ENCODE data around the gene MDM2. TPM values are rescaled to one million over a fixed set of nuclear protein-coding genes. Genes with fewer than 3 reads are reported as not detected.

MDM2 gene
- total RNA-seq, 1 experiment from 2014 or later: 159 TPM

- Histone ChIP-seq H4K20me1 (ENCODE audit: control insufficient read depth, insufficient read depth, insufficient read length) (no peaks in the 10 kb centered on the region), H3K14ac (ENCODE audit: insufficient read depth, low read length) (no peak overlapping the region), H2BK15ac (ENCODE audit: low read depth, low read length) (no peak overlapping the region), H3K18ac (ENCODE audit: insufficient read length, low read depth, low read length) (no peak overlapping the region), H3K79me1 (ENCODE audit: insufficient read depth, low read depth, low read length, poor library complexity, severe bottlenecking) (no peaks in the 10 kb centered on the region), H2BK20ac (ENCODE audit: low read depth, low read length, poor library complexity, severe bottlenecking) (no peak overlapping the region), H4K5ac (ENCODE audit: insufficient read length, low read depth, low read length) (no peak overlapping the region), H2BK12ac (ENCODE audit: insufficient read length, low read depth, low read length) (no peak overlapping the region), H3K9me3 (ENCODE audit: control insufficient read depth, low read depth, low read length) (no peaks in the 10 kb centered on the region), H4K8ac (replicated peaks; ENCODE audit: insufficient read length, low read depth, low read length) (no peak overlapping the region), H3K27ac (ENCODE audit: insufficient read length, low read depth, low read length) (no peak overlapping the region), H3K4me1 (ENCODE audit: insufficient read depth, low read length) (no peaks in the 10 kb centered on the region), H3K23ac (ENCODE audit: insufficient read length, low read depth, low read length) (no peak overlapping the region), H2BK5ac (ENCODE audit: insufficient read length, low read length) (no peak overlapping the region), H2AK5ac (ENCODE audit: insufficient read length, low read length) (no peak overlapping the region), H3K56ac (ENCODE audit: insufficient read length, low read depth, low read length) (no peak overlapping the region), H3K27me3 (ENCODE audit: insufficient read depth, low read length) (no peaks in the 10 kb centered on the region), H2AFZ (ENCODE audit: low read length) (no peak overlapping the region), H3K4me2 (ENCODE audit: insufficient read depth, insufficient read length, low read length) (no peak overlapping the region), H3K4ac (ENCODE audit: low read depth, low read length) (no peak overlapping the region), H3K79me2 (ENCODE audit: insufficient read depth, low read length) (no peaks in the 10 kb centered on the region), H2BK120ac (ENCODE audit: low read depth, low read length, poor library complexity, severe bottlenecking) (no peak overlapping the region), H3K9ac (ENCODE audit: extremely low read depth, insufficient read length, low read length) (no peak overlapping the region), H3K23me2 (ENCODE audit: insufficient read length, low read depth, low read length, poor library complexity, severe bottlenecking) (no peaks in the 10 kb centered on the region), H3T11ph (ENCODE audit: low read length) (no peak overlapping the region), H4K91ac (ENCODE audit: insufficient read length, low read depth, low read length) (no peak overlapping the region)
- TF ChIP-seq, protein P1, sequence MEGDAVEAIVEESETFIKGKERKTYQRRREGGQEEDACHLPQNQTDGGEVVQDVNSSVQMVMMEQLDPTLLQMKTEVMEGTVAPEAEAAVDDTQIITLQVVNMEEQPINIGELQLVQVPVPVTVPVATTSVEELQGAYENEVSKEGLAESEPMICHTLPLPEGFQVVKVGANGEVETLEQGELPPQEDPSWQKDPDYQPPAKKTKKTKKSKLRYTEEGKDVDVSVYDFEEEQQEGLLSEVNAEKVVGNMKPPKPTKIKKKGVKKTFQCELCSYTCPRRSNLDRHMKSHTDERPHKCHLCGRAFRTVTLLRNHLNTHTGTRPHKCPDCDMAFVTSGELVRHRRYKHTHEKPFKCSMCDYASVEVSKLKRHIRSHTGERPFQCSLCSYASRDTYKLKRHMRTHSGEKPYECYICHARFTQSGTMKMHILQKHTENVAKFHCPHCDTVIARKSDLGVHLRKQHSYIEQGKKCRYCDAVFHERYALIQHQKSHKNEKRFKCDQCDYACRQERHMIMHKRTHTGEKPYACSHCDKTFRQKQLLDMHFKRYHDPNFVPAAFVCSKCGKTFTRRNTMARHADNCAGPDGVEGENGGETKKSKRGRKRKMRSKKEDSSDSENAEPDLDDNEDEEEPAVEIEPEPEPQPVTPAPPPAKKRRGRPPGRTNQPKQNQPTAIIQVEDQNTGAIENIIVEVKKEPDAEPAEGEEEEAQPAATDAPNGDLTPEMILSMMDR (conservative IDR thresholded peaks at IDR 0.05): no peak
- Mint-ChIP-seq H3K36me3 (ENCODE audit: insufficient read depth in 1 of 3, low read depth in 3 of 3) (no peaks in the 10 kb centered on the region; a peak in 1 of 7 replicates), H3K9me3 (no peaks in the 10 kb centered on the region; a peak in 1 of 5 replicates), H3K27me3 (ENCODE audit: low read depth) (no peaks in the 10 kb centered on the region), H3K4me3 (no peak overlapping the region), H3K27ac (no peak overlapping the region), H3K4me1 (peaks cover 0 to 4% of the 10 kb centered on the region in 2 experiments; a peak in 2 of 4 replicates)
- DNase-seq: no peak
Observed at GRCh38 chr12:68779280-68779679, 28.7 kb upstream of the MDM2 start.
